MCF 10A (cell line): ENCODE data around the gene ABR. TPM values are rescaled to one million over a fixed set of nuclear protein-coding genes. Genes with fewer than 3 reads are reported as not detected.

ENCODE experiments used
- BruUV-seq: library from RNA; stranded (reverse); fragments of 400-500 nt; replicated peaks from 2 replicates; lab custom pipeline; 2021; lab: Mats Ljungman, UMichigan
- CTCF ChIA-PET: fragments of 300-600 bp; sonication (Branson Sonifier 250); formaldehyde crosslinking; extraction: SDS; loops from one replicate; lab custom pipeline; 2021; ENCODE audit warnings: antibody characterized with exemption, inconsistent platforms; lab: Yijun Ruan, JAX
- POLR2A ChIA-PET: fragments of 300-600, 350-650 bp; sonication (Branson Sonifier 250); formaldehyde crosslinking; extraction: SDS; loops from one replicate; lab custom pipeline; 2020; ENCODE audit warnings: antibody characterized with exemption, inconsistent platforms; lab: Yijun Ruan, JAX
- DNase-seq: peaks from one replicate; pipeline ENCODE4 v3.0.0-alpha.2; 2018; ENCODE audit not compliant: unreplicated experiment
- H3K27ac Mint-ChIP-seq: one replicate; pipeline ENCODE4 v1.8.0; 2022; ENCODE audit warnings: mild to moderate bottlenecking, low read depth, mixed read lengths; ENCODE audit not compliant: unreplicated experiment
- H3K27me3 Mint-ChIP-seq: one replicate; pipeline ENCODE4 v1.8.0; 2022; ENCODE audit warnings: mixed read lengths; ENCODE audit not compliant: insufficient read depth, unreplicated experiment
- H3K36me3 Mint-ChIP-seq: one replicate; pipeline ENCODE4 v1.8.0; 2022; ENCODE audit warnings: mild to moderate bottlenecking, moderate library complexity, mixed read lengths; ENCODE audit not compliant: insufficient read depth, unreplicated experiment
- H3K4me1 Mint-ChIP-seq: one replicate; pipeline ENCODE4 v1.8.0; 2022; ENCODE audit warnings: mixed read lengths; ENCODE audit not compliant: insufficient read depth, unreplicated experiment
- H3K4me3 Mint-ChIP-seq: one replicate; pipeline ENCODE4 v1.8.0; 2022; ENCODE audit warnings: mild to moderate bottlenecking, moderate library complexity, mixed read lengths; ENCODE audit not compliant: unreplicated experiment
- H3K9me3 Mint-ChIP-seq: one replicate; pipeline ENCODE4 v1.8.0; 2022; ENCODE audit warnings: mixed read lengths; ENCODE audit not compliant: unreplicated experiment
- CTCF ChIP-seq: fragments of 200-600 bp; IDR thresholded peaks from one replicate; pipeline ENCODE4 v1.8.0; 2022; ENCODE audit warnings: antibody characterized with exemption, mild to moderate bottlenecking; ENCODE audit not compliant: unreplicated experiment
- intact Hi-C: fragments of 100-400 bp; cut with micrococcal nuclease; formaldehyde crosslinking; loops from 2 replicates; pipeline ENCODE4 v1.14.1; 2022
- total RNA-seq: library from RNA; stranded (reverse); gene quantifications from 2 replicates; pipeline ENCODE4 v1.2.3, GENCODE V29; 2022

The ABR gene
- total RNA-seq, 1 experiment from 2014 or later: 44.7 TPM

- no peak for DNase-seq
- TF ChIP-seq CTCF: no peak
- Mint-ChIP-seq H3K36me3 (peaks cover 5% of the 10 kb centered on the region), H3K4me3 (no peak overlapping the region), H3K9me3 (no peaks in the 10 kb centered on the region), H3K27ac (no peak overlapping the region), H3K27me3 (no peaks in the 10 kb centered on the region), H3K4me1 (no peaks in the 10 kb centered on the region)
- BruUV-seq: no TSS peak
- CTCF ChIA-PET: no interaction called here
- POLR2A ChIA-PET: no interaction called here
- intact Hi-C loops: no loop called here
These were observed 152.7 kb downstream of the ABR start for GRCh38 chr17:1027044-1027443.

- intact Hi-C loops: no loop called here
- H3K27me3 Mint-ChIP-seq: no peaks in the 10 kb centered on the region
- H3K36me3 Mint-ChIP-seq: peaks cover 5% of the 10 kb centered on the region
- no TSS peak for BruUV-seq
- H3K4me3 Mint-ChIP-seq: no peak overlapping the region
- CTCF ChIA-PET: interaction anchor here (0.6 kb wide), 1 partner anchor 28 kb away, joined by 3 read pairs; no protein-coding TSS in a partner anchor
- POLR2A ChIA-PET: no interaction called here
- H3K9me3 Mint-ChIP-seq: no peaks in the 10 kb centered on the region
- no peak for DNase-seq
- no peaks in the 10 kb centered on the region for H3K4me1 Mint-ChIP-seq
- no peak for TF ChIP-seq CTCF
- no peak overlapping the region for H3K27ac Mint-ChIP-seq
These were observed 153.2 kb downstream of the ABR start for GRCh38 chr17:1026599-1026975.

- no peak overlapping the region for H3K4me3 Mint-ChIP-seq
- H3K9me3 Mint-ChIP-seq: no peaks in the 10 kb centered on the region
- no peak for DNase-seq
- H3K36me3 Mint-ChIP-seq: peaks cover 5% of the 10 kb centered on the region
- no peak for TF ChIP-seq CTCF
- POLR2A ChIA-PET: no interaction called here
- H3K27ac Mint-ChIP-seq: no peak overlapping the region
- BruUV-seq: no TSS peak
- intact Hi-C loops: no loop called here
- CTCF ChIA-PET: interaction anchor here (0.6 kb wide), 1 partner anchor 27 kb away, joined by 3 read pairs; no protein-coding TSS in a partner anchor
- no peaks in the 10 kb centered on the region for H3K27me3 Mint-ChIP-seq
- H3K4me1 Mint-ChIP-seq: no peaks in the 10 kb centered on the region
These were observed 153.8 kb downstream of the ABR start for GRCh38 chr17:1025733-1026598.

- ChIA-PET POLR2A (no interaction called here), CTCF (no interaction called here)
- H3K36me3 Mint-ChIP-seq: peaks cover 11% of the 10 kb centered on the region
- H3K4me3 Mint-ChIP-seq: no peak overlapping the region
- H3K27me3 Mint-ChIP-seq: no peaks in the 10 kb centered on the region
- no TSS peak for BruUV-seq
- H3K4me1 Mint-ChIP-seq: no peaks in the 10 kb centered on the region
- intact Hi-C loops: no loop called here
- H3K9me3 Mint-ChIP-seq: no peaks in the 10 kb centered on the region
- no peak for DNase-seq
- no peak overlapping the region for H3K27ac Mint-ChIP-seq
- TF ChIP-seq CTCF: no peak
These were observed 155.7 kb downstream of the ABR start for GRCh38 chr17:1024076-1024475.
